Measurements from ENCODE around the gene SNORC.

- TF ChIP-seq CTCF (IDR thresholded peaks at IDR 0.05; ENCODE audit: low read depth, low read length) = no peak
- no peak for TF ChIP-seq POLR2A (IDR thresholded peaks at IDR 0.05; ENCODE audit: extremely low read depth, insufficient read length)
- TF ChIP-seq MYC (IDR thresholded peaks at IDR 0.05; ENCODE audit: low read depth, low read length) = no peak
- peak; percentile 46 for TF ChIP-seq MAX (IDR thresholded peaks at IDR 0.05; ENCODE audit: low read depth, low read length)
Observed at GRCh38 chr2:232901736-232902578, 31.9 kb downstream of the SNORC start.
